GM19023 (cell line): ENCODE data around the gene ING3.
"Not testable (repeated sequence)": the region's sequence is repeated elsewhere in the genome, so short reads cannot be mapped to it uniquely, and the experiment has no call there.

Experiments
- ATAC-seq: cut with Tn5 transposase; IDR thresholded peaks from one replicate; pipeline ENCODE4 v1.9.1; 2021; ENCODE audit warnings: mild to moderate bottlenecking, moderate library complexity; ENCODE audit not compliant: unreplicated experiment

The ING3 gene

DNA sequence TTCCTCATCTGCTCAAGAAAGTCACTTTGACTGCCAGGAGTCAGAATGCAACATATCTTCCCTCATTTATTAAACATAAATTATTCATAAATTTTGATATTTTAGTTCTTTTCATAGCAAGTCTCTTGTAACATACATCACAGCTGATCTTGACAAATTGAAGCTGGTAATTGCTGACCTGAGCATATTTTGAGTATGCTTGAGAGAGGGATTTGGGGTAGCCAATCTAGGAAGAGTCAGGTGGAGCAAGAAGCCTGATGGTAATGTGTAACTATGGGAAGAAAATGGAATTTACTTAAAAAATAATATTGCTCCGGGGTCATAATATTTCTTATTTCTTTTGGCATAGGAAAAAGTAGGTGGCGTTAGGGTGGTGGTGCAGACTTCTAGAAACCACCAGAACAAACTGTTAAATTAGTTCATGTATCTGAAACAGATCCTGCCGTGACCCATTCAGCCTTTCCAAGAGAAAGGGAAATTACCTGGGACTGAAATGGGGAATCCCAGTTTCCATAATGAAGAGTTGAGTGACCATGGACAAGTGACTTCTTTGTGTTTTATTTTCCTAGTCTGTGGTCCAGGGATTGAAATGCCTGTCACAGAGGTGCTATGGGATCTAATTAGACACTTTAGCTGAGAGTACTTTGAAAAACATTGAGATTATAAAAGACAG, 50.8 kb downstream of the ING3 start:
- ATAC-seq, result no peak

DNA sequence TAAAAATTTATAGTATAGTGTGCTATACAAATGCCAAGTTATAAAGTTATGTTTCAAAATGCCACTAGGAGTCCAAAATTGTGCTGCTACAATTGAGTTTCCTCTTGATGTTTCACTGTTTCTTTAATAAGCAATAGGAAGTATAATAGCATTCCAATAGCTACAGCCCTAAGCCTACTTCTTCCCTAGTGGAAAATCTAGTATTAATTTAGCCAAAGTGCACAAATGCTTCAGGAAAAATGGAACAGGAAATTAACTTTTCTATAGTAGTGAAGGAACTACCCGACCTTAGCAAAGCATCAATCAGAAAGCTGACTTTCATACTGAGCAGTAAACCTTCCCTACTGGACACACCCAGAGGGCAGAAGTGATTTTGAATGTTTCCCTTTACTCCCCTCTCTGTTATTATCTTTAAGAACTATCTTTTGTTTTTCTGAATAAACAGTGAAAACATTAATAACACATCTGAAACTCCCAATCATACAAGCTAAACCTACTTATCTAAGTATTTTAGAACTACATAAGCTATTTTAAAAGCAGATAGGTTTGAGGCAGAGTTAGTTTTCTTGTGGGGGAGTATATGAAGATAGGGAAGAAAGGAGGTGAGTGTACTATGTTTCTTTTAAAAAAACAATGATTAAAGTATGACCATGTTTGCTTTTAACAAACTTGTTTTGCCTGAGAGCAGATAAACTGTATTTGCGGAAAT, 51.6 kb downstream of the ING3 start:
- ATAC-seq, result no peak

DNA sequence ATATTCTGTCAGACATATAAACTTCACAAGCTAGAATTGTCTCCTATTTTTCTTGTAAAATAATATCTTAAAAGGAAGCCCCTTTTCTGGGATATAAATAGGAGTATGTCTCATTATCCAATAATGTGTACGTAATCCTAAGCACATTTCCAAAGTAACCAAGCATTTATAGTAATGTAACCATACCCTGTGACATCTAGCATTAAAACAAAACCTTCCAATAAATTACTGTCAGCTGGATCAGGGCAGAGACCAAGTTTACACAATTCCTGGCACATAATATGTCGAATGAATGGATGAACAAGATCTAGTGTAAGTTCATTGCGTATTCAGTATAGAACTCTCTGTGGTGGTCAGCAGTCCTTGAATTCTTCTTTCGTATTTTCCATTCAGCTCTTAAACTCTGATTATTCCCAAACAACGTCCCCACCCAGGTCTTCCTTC, 52.2 kb downstream of the ING3 start:
- ATAC-seq, result no peak

DNA sequence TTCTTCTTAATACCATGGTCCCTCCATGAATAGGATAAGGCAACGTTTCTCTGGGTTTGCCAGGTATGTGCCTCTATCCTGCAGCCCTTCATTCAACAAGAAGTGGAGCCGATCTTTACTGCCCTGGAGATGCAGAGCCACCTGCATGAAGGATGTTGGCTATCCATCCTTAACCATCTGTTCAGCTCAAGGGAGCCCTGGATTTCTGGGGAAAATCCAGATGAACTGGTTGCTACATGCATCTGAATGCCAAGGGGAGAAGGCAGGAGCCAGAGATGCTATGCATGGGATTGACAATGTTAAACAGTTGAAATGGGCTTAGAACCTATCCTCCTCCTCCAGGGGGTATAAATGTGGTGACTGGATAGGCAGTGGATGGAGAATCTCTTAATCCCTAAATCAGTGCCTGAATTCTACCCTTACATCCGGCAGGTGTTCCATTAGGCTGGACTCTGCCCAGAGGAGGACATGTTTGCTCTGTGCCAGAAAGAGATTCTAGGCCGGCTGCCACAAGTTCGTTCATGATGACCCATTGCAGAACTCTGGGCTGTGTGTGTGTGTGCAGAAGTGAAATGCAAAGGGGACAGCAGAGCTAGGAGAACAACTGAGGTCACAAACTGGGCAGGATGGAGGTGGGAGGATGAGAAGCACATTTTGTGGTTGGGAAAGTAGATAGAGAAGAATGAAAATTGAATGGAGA, 53.6 kb downstream of the ING3 start:
- no peak for ATAC-seq

DNA sequence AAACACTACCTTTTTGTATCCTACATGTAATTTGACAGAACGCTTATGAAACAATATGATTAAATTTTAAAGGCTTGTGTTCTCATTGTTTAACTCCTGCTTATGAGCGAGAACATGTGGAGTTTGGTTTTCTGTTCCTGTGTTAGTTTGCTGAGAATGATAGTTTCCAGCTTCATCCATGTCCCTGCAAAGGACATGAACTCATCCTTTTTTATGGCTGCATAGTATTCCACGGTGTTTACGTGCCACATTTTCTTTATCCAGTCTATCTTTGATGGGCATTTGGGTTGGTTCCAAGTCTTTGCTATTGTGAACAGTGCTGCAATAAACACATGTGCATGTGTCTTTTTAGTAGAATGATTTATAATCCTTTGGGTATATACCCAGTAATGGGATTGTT, 54.5 kb downstream of the ING3 start:
- ATAC-seq, result not testable (repeated sequence)

DNA sequence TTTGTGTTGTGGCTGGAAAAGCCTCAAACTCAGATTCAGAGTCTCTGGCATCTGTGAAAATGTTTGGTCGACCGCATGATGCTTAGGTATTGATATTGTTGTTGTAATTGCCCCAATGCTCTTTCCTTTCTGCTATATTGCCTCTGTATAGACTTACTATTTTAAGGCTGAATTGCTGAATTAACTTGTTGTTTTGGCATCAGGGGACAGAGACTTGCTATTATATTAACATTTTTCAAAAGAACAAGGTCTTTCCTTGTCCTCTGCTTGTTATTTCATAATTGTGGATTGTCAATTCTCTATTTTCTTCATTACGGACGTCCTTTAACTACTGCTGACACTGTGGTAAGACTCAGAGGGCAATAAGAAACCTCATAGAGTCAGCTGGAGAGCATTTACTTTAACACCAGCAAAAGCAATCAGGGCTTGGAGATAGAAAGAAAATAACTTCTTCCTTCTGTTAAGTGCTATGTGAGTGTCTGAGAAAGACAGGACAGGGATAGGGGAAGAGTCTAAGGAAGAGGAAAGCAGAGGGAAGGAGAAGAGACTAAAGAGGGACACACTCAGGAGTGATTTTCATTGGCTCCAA, 55.5 kb downstream of the ING3 start:
- ATAC-seq, result no peak

DNA sequence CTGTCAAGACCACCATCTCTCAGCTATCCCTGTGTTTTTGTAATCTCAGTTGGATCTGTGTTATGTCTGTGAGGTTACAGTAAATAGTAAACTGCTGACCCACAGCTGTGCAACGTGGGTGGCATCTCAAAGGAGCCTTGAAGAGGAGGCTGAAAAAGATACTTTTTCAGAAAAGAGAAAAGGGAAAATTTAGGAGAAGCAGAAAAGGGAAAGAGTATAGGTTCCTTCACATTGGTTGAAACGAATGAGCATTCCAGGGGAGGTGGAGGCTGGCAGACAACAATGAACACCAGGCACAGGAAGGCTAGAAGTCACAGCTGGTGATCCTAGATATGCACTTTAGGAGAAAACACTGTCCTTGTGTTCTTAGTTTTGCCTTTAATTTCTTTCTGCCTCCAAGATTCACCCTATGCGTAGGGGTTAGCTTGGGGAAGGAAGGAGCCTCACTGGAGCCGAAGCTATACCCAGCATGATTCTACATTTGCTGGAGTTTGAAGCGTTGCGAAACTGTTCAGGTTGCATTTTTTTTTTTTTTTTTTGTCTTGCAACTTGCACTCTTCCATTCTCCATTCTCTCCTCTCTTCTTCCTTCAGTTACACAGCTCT, 56.2 kb downstream of the ING3 start:
- no peak for ATAC-seq

DNA sequence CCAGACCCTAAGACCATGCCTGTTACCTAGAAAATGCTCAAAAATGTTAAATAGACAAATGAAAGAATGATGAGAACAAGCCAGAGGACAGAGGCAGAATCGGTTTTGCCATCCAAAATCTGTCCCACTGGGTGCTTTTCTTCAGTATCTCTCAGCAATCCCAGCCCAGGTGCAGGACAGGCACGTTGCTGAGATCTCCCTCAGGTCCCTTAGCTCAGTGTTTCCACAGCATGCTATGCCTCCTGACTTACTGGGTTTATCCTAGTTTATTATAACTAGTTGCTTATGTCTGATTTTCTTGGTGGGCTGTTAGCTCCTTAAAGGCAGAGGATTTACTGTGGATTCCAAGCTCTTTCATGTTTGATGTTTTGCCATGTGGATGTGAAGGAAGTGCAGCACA, 58.2 kb downstream of the ING3 start:
- no peak for ATAC-seq

DNA sequence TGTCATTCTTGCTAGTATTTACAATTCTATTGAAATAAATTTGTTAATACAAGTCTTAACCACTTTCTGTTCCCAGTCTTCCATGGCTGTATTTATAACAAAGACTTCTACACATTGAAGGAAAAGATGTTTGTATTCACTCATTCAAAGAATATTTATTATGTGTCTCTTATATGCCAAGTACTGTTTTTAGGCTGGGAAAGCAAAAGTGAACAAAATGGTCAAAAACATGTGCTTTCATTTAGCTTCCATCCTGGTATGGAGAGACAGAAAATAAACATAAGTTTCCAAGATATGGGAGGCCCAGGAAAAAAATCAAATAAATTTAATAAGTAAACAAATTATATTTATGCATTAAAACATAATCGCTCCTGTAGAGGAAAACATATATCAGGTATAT, 60.8 kb downstream of the ING3 start:
- ATAC-seq, result no peak

DNA sequence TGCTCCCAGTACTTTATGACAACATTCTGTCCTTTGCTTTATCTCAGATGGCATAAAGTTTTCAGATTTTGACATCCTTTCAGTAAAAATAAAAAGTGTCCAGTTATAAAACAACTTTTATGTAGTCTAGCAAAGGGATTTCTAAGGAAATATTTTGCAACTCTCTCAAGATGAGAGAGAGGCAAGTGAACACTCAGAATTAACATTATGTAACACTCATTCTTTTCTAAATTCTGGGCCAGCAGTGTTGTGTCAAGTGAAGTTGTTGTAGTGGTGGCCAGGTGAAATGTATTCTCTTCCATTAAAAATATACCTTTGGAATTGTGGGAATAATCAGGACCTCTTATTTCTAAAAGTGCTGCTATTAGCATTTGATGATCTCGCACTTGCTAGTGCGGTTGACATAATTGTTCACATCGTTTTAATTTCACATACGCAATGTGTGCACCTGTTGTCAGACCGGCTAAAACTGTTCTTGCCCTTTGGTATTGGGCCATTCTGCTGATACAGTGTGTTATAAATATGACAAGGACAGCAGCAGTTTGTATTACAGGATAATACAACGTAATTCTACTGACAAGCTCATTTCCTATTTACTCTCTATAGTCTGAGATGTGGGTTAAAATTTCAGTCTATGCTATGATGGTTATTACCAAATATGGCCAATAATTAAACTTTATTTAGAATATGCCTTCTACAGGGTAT, 61.7 kb downstream of the ING3 start:
- ATAC-seq, result no peak

DNA sequence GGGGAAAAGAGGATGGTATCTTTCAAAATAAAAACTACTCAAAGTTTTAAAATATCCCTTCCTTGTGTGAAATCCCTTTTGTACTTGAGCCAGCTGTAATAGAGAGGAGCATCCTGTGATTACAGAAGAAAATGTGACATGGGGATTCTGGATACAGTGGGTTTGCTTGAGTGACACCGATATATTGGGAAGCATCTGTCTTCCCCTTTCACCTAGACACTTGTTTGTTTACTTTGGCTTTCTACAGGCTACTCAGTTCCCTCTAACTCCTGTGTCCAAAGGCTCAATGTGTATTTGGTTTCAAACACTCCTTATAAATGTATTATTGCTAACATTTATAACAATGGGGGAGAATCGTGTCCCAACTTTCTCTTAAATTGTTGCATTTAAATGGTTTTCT, 62.3 kb downstream of the ING3 start:
- no peak for ATAC-seq

DNA sequence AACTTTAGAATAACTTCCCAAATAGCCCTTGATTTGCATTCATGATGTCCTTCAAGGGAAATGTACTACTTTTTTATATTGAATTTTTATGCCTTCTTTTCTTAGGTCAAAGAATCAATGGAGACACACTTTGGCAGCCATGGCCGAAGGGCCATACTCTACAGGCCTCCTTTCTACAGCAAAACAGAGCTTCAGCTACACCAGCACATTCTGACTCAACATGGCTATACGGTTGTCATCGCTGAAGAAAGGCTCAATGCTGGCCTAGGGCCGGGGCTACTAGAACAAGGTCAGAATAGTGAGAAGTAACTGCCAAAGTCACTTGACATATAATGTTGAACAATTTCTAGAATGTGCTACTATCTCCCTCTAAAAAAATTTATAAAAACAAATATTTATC, 65.0 kb downstream of the ING3 start:
- ATAC-seq, result no peak

DNA sequence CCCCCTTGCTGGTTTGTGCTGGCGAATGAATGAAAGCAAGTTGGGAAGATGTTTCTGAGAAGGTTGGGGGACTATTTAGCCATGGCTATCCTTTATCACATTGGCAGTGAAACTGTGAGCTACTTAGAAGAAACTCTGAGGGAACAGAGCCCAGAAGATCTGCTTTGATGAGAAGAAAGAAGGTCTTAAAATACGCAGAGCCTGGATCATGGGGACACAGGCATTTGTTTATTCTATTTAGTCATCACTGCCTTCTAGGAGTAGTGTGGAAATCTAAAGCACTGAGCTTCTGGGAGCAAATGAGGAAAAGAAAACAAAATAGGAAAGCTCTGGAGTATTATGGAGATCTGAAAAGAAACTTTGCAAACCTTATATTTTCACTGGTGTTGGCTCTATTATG, 66.4 kb downstream of the ING3 start:
- ATAC-seq, result no peak

DNA sequence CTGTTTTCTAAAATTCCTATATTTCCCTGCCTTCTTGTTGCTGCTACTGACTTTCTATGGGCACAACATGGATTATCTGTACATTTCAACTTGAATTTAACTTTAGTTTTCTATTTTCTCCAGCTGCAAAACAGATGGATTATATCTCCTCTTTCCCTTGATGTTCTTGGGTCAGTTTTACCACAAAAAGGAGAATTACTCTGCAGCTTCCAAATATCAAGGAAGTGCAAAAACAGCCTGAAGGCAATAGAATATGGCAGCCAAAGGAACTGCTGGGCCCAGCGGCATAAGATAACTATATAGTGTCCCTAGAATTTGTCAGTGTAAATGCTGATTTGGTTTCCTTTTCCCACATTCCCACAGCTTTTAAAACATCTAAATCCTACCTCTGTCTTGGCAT, 67.0 kb downstream of the ING3 start:
- ATAC-seq, result no peak

DNA sequence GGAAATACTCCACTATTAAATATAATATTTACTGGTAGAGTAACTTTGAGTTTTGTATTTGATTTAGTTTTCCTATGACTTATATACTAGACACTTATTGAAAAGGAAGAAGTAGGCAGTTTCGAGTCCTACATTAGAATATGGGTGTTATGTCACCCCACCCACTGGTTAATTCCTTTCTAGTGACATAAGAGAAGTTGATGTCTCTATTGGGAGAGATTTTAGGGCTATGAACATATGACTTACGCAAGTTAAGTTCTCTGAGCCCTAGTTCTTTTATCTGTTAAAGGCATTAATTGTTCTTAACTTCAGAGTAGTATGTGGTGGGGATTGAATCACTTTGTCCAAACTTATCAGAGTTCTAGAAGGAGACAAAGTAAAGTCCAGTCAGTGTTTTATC, 68.4 kb downstream of the ING3 start:
- no peak for ATAC-seq

DNA sequence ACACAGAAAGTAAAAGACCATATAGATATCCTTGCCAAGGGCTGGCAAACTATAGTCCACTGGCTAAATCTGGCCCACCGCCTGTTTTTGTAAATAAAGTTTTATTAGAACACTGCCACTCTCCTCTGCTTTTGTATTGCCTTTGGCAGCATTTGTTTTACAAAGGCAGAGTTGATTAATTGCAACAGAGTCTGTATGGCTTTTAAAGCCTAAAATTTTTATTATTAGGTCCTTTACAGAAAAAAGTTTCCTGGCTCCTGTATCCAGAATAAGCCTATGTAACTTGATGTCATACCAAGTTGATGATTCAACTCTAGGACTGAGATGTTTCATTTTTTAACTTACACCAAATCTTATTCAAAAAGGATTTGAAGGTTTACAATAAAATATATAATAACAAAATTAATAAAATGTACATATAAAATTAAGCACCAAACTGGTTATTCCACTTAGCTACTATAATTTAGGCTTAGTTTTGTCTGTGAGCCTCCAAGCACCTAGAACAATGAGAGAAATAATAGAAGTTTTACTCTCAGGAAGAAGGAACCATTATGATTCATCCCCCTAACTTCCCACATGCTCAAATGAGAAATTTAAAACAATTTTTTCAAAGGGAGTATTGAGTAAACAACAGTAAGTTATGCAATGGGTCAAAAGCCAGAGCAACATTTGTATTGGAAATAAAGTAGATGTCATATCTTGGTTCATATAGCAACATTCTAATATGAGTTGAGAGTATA, 69.8 kb downstream of the ING3 start:
- ATAC-seq, result no peak

DNA sequence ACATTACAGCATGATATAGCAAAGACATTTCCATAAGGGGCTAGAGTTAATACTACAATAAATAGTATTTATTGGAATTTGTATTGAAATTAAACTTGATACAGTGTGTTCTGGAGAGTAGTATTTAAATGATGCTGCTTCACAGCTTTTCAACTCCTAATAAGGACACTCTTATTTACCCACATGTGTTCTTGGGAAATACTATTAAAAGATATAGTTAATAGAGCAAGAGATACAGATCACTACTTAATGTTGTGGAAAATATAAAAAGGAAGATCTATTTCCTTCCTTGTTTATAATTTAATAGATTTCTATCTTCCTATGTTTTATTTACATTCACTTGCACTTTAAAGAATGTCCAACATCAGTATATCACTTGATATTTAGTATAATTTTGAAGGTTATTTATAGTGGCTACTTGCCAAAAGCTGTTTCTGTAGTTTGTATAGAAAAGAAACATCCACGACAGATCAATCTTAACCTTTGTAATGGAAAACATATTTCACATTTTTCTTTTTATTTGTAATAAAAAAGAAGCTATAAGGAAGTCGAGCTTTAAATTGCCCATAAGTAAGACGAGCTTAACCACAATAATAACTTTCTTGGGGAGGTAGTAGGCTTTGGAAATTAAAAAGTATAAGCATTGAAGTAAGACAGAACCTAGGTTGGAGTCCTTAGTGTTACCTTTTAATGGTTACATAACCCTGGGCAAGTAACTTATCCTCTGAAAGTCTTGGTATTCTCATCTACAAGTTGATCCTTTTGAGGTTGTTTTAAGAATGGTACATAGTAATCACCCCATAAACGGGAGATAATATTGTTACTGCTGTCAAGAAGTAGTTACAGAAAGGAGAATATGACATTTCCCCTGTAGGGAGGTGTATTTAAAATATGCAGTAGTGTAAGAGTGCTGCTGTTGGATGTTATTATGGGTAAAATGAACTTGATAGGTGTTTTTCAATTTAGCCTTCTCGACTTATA, 70.7 kb downstream of the ING3 start:
- ATAC-seq, result no peak

DNA sequence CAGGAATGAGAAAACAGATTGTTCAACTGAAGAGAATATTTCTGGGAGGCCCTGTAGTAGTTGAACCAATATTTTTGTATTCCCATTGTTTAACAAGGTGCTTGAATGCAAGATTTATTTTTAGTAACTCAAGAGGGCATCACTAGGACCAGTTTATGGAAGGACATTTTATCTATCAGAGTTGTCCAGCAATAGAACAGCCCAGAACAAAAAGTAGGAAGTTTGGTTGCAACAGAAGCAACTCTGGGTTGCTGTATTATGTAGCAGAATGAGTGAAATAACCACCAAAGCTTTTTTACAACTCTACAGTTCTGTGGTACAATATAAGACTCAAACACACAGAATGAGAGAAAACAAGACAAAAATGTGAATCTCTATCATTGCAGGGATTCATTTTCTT, 72.6 kb downstream of the ING3 start:
- no peak for ATAC-seq
